Activated CD8-positive, alpha-beta T cell treated with anti-CD3 and anti-CD28 coated beads, Interleukin-2, amount 10 ng/mL, durations not matched to agents 7 days and 5 days (primary cell): ENCODE results near the gene LRRC3. TPM values are rescaled to one million over a fixed set of nuclear protein-coding genes. Genes with fewer than 3 reads are reported as not detected.
A peak's percentile ranks its signal among the peaks of the same experiment; 100 is the strongest.

Source experiments
- ATAC-seq: fragments of 150-1000 bp; cut with Tn5 transposase; one replicate; pipeline ENCODE4 v1.10.0; 2021; ENCODE audit warnings: moderate library complexity
- CTCF ChIA-PET: fragments of 350-600 bp; sonication (Branson Sonifier 250); formaldehyde crosslinking; loops from one replicate; lab custom pipeline; 2021; ENCODE audit warnings: antibody characterized with exemption; lab: Charles Lee
- POLR2A ChIA-PET: fragments of 350-600 bp; sonication (Branson Sonifier 250); formaldehyde crosslinking; loops from one replicate; lab custom pipeline; 2021; ENCODE audit warnings: antibody characterized with exemption; lab: Charles Lee
- DNase-seq: peaks from one replicate; pipeline ENCODE4 v3.0.0-alpha.2; 2020
- H3K27ac Mint-ChIP-seq: one replicate; pipeline ENCODE4 v1.8.0; 2021; ENCODE audit warnings: mild to moderate bottlenecking, mixed read lengths
- H3K27me3 Mint-ChIP-seq: one replicate; pipeline ENCODE4 v1.8.0; 2021; ENCODE audit warnings: low read depth, mixed read lengths
- H3K36me3 Mint-ChIP-seq: one replicate; pipeline ENCODE4 v1.8.0; 2021; ENCODE audit warnings: low read depth, mixed read lengths
- H3K4me1 Mint-ChIP-seq: one replicate; pipeline ENCODE4 v1.8.0; 2021; ENCODE audit warnings: low read depth, mixed read lengths
- H3K4me3 Mint-ChIP-seq: one replicate; pipeline ENCODE4 v1.8.0; 2021; ENCODE audit warnings: mild to moderate bottlenecking, mixed read lengths
- H3K9me3 Mint-ChIP-seq: one replicate; pipeline ENCODE4 v1.8.0; 2022; ENCODE audit warnings: mixed read lengths; ENCODE audit not compliant: insufficient read depth
- total RNA-seq, 2 experiments: library from RNA; stranded (reverse); gene quantifications; one replicate each; pipeline ENCODE4 v1.2.3, GENCODE V29; 2021

Gene LRRC3
- total RNA-seq, 2 experiments from 2014 or later = 3.2 to 3.4 TPM

GRCh38 chr21:44418108-44418875, 37.0 kb upstream of the LRRC3 start:
- Mint-ChIP-seq H3K27ac (no peak overlapping the region), H3K27me3 (no peaks in the 10 kb centered on the region), H3K9me3 (peaks cover 4% of the 10 kb centered on the region), H3K36me3 (peaks cover 48% of the 10 kb centered on the region), H3K4me1 (no peaks in the 10 kb centered on the region), H3K4me3 (no peak overlapping the region)
- POLR2A ChIA-PET = no interaction called here
- CTCF ChIA-PET = no interaction called here
- no peak for DNase-seq
- no peak for ATAC-seq

GRCh38 chr21:44418876-44419230, 36.5 kb upstream of the LRRC3 start:
- Mint-ChIP-seq H3K27ac (no peak overlapping the region), H3K9me3 (peaks cover 4% of the 10 kb centered on the region), H3K36me3 (peaks cover 46% of the 10 kb centered on the region), H3K27me3 (no peaks in the 10 kb centered on the region), H3K4me3 (no peak overlapping the region), H3K4me1 (no peaks in the 10 kb centered on the region)
- POLR2A ChIA-PET = no interaction called here
- DNase-seq (no peak), ATAC-seq (no peak)
- CTCF ChIA-PET = no interaction called here

- Mint-ChIP-seq H3K4me3 (no peak overlapping the region), H3K27me3 (no peaks in the 10 kb centered on the region), H3K9me3 (peaks cover 4% of the 10 kb centered on the region), H3K36me3 (peaks cover 38% of the 10 kb centered on the region), H3K27ac (peak overlapping the region; percentile 1), H3K4me1 (no peaks in the 10 kb centered on the region)
- CTCF ChIA-PET = no interaction called here
- no peak for ATAC-seq
- POLR2A ChIA-PET = no interaction called here
- DNase-seq = no peak
Observed at GRCh38 chr21:44419679-44420078, 35.6 kb upstream of the LRRC3 start.

GRCh38 chr21:44420416-44421205, 34.7 kb upstream of the LRRC3 start:
- ATAC-seq (no peak), DNase-seq (no peak)
- H3K4me3 Mint-ChIP-seq = no peak overlapping the region
- no peaks in the 10 kb centered on the region for H3K4me1 Mint-ChIP-seq
- ChIA-PET CTCF (interaction anchor here (1.2 kb wide), 1 partner anchor 373 kb away, joined by 8 read pairs; no protein-coding TSS in a partner anchor), POLR2A (no interaction called here)
- no peak overlapping the region for H3K27ac Mint-ChIP-seq
- H3K9me3 Mint-ChIP-seq = peaks cover 4% of the 10 kb centered on the region
- H3K36me3 Mint-ChIP-seq = peaks cover 30% of the 10 kb centered on the region
- no peaks in the 10 kb centered on the region for H3K27me3 Mint-ChIP-seq

GRCh38 chr21:44421901-44422840, 33.1 kb upstream of the LRRC3 start:
- DNase-seq = no peak
- H3K36me3 Mint-ChIP-seq = peaks cover 28% of the 10 kb centered on the region
- H3K27me3 Mint-ChIP-seq = no peaks in the 10 kb centered on the region
- CTCF ChIA-PET = no interaction called here
- H3K9me3 Mint-ChIP-seq = no peaks in the 10 kb centered on the region
- ATAC-seq = no peak
- no peak overlapping the region for H3K4me3 Mint-ChIP-seq
- H3K4me1 Mint-ChIP-seq = no peaks in the 10 kb centered on the region
- H3K27ac Mint-ChIP-seq = no peak overlapping the region
- POLR2A ChIA-PET = no interaction called here

- DNase-seq = no peak
- CTCF ChIA-PET = no interaction called here
- no peak overlapping the region for H3K4me3 Mint-ChIP-seq
- H3K27ac Mint-ChIP-seq = no peak overlapping the region
- no peaks in the 10 kb centered on the region for H3K4me1 Mint-ChIP-seq
- H3K9me3 Mint-ChIP-seq = no peaks in the 10 kb centered on the region
- no peak for ATAC-seq
- no peaks in the 10 kb centered on the region for H3K27me3 Mint-ChIP-seq
- peaks cover 30% of the 10 kb centered on the region for H3K36me3 Mint-ChIP-seq
- POLR2A ChIA-PET = no interaction called here
Observed at GRCh38 chr21:44423312-44423821, 31.9 kb upstream of the LRRC3 start.

- peaks cover 30% of the 10 kb centered on the region for H3K36me3 Mint-ChIP-seq
- H3K9me3 Mint-ChIP-seq = no peaks in the 10 kb centered on the region
- ATAC-seq = no peak
- DNase-seq = no peak
- H3K4me1 Mint-ChIP-seq = no peaks in the 10 kb centered on the region
- ChIA-PET CTCF (no interaction called here), POLR2A (no interaction called here)
- H3K4me3 Mint-ChIP-seq = no peak overlapping the region
- no peaks in the 10 kb centered on the region for H3K27me3 Mint-ChIP-seq
- H3K27ac Mint-ChIP-seq = no peak overlapping the region
Observed at GRCh38 chr21:44423941-44424607, 31.2 kb upstream of the LRRC3 start.

GRCh38 chr21:44424608-44425306, 30.6 kb upstream of the LRRC3 start:
- CTCF ChIA-PET = no interaction called here
- peaks cover 25% of the 10 kb centered on the region for H3K36me3 Mint-ChIP-seq
- H3K27me3 Mint-ChIP-seq = no peaks in the 10 kb centered on the region
- no peak for DNase-seq
- no peaks in the 10 kb centered on the region for H3K4me1 Mint-ChIP-seq
- POLR2A ChIA-PET = no interaction called here
- no peak overlapping the region for H3K4me3 Mint-ChIP-seq
- H3K9me3 Mint-ChIP-seq = peaks cover 2% of the 10 kb centered on the region
- H3K27ac Mint-ChIP-seq = no peak overlapping the region
- no peak for ATAC-seq

- Mint-ChIP-seq H3K9me3 (peaks cover 7% of the 10 kb centered on the region), H3K36me3 (peaks cover 25% of the 10 kb centered on the region), H3K27me3 (no peaks in the 10 kb centered on the region), H3K4me1 (no peaks in the 10 kb centered on the region), H3K4me3 (no peak overlapping the region), H3K27ac (no peak overlapping the region)
- ATAC-seq = no peak
- DNase-seq = no peak
- CTCF ChIA-PET = no interaction called here
- POLR2A ChIA-PET = no interaction called here
Observed at GRCh38 chr21:44425307-44425894, 29.9 kb upstream of the LRRC3 start.

GRCh38 chr21:44425895-44426662, 29.2 kb upstream of the LRRC3 start:
- Mint-ChIP-seq H3K9me3 (peaks cover 12% of the 10 kb centered on the region), H3K27ac (no peak overlapping the region), H3K27me3 (no peaks in the 10 kb centered on the region), H3K4me3 (no peak overlapping the region), H3K36me3 (peaks cover 27% of the 10 kb centered on the region), H3K4me1 (no peaks in the 10 kb centered on the region)
- POLR2A ChIA-PET = no interaction called here
- CTCF ChIA-PET = no interaction called here
- ATAC-seq = no peak
- no peak for DNase-seq
